ENCODE data around the gene PRRC2B.
A peak's percentile ranks its signal among the peaks of the same experiment; 100 is the strongest.
"Not testable (repeated sequence)": the region's sequence is repeated elsewhere in the genome, so short reads cannot be mapped to it uniquely, and the experiment has no call there.

Gene PRRC2B

DNA sequence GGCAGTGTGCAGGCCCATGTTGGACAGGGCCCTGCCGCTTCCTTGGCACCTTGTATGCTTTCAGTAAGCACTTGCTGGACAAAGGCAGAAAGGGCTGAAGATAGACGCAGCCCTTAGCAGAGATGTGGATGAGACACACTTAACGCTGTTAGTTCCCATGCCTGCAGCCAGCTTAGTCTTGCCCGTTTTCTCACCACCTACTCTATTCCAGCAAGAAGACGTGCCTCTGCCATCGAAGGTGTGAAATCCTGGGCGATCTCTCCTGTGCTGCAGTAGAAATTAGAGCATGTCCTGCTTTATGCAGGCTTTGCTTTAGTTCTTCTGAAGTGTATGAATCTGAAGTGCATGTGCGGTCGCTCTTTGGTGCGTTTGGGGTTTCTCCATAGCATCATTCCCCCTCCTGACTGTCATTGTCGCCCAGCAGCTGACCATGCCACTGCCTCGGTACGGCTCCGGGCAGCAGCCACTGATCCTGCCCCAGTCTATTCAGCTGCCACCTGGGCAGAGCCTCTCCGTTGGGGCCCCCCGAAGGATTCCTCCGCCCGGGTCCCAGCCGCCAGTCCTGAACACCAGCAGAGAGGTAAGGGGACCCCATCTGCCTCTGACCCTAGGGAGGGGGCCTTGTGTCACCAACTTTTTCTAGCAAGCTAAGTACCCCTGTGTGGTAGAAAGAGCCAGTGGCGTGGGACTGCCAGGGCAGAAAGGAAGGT lies 97.3 kb downstream of the PRRC2B start:
- DNase-seq = no peak

DNA sequence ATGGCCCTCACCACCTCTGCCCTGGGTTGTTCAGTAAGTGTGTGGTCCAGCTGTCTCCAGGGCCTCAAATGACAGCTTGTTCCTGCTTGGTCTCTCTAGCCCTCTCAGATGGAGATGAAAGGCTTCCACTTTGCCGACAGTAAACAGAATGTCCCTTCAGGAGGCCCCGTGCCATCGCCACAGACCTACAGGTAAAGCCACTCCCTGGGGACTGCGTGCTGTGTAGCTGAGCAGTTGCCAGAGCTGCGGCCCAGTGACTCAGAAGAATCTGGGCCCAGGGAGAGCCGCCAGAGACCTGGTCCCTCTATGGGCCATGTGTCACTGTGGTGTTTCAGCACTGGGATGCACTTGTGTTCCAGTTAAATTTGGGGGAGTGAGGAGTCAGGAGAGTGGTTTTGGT lies 98.2 kb downstream of the PRRC2B start:
- DNase-seq = no peak

DNA sequence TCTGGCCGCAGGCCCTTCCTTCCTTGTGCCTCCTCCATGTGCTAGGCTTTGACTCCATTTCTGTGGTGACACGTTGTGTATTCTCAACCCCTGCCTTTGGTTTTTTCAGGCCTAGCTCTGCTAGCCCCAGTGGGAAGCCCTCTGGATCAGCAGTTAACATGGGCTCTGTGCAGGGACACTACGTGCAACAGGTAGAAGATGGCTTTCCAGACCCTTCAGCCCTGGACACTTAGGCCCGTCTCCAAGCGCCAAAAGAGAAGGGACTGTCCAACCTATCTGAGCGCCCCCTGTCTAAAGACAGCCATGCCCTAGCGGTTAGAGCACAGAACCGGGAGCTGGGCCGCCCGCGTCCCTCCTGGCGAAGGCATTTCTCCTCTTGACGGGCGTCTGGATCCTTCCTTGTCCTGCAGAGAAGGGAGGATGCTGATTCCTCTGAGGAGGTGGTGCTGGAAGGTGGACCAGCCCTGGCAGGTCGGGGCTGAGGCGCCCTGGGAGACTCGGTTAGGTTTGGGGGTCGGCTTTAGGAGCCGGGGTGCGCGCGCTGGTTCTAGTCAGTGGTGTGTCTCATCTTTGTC lies 100.5 kb downstream of the PRRC2B start:
- DNase-seq = no peak

DNA sequence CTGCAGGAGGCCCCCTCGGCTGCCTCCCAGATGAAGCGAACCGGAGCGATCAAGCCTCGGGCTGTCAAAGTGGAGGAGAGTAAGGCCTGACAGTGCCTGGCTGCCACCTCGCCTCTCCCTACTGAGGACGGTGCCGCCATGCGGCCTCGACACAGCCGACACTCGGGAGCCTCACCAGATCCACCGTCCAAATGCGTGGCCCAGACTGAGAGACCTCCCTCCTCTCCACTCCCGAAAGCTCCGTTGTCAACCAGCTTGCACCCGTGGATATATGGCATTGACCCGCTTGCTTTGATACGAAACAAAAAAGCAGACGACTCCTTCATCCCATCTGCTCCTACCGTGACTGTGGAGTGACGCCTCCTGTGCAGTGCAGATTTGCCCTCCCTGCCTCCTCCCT lies 101.9 kb downstream of the PRRC2B start:
- DNase-seq = no peak

DNA sequence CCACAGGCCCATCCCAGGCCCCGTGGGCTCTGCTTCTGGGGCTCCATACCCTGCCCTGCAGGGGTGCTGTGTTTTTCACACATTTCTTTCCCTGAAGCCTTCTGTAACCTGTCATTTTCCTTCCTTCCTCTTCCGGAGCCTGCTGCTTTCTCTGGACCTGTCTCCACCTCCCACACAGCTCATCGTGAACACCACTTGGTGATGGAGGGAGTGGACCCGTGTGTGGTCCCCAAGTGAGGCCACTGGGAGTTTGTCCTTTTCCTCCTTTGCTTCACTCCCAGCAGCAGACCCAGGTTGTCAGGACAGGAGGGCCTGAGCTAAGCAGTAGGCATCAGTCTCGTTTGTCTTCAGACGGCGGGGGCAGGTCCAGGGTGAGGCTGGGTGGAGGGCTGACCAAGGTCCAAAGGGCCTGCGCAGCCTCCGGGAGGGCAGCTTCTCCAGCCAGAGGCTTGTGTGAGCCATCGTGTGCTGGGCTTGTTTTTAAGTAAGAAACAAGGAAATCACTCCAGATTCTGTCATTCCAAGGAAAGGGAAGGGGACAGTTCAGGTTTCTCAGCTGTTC lies 103.0 kb downstream of the PRRC2B start:
- DNase-seq = no peak

DNA sequence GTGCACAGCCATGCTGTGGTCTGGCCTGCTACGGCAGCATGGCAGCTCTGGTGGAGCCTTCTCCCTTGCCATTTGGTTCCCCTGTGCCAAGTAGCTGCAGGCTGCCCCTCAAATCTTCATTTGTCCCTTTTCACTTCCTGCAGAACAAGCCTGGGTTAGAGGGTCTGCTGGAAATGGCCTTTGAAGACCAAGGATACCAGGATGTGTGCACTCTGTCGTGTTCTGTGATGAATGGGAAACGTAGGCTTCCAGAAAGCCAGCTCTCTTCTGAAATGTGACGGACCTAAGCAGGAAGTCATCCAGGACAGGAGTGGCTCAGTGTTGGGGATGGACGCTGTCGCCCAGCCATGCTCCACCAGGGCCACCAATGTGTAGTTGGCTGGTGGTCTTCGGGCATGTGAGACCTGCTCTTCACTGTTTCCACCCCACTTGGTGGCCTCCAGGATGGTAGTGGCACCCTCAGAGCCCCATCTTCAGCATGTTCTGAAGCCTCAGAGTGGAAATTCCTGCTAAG lies 105.4 kb downstream of the PRRC2B start:
- DNase-seq = no peak

DNA sequence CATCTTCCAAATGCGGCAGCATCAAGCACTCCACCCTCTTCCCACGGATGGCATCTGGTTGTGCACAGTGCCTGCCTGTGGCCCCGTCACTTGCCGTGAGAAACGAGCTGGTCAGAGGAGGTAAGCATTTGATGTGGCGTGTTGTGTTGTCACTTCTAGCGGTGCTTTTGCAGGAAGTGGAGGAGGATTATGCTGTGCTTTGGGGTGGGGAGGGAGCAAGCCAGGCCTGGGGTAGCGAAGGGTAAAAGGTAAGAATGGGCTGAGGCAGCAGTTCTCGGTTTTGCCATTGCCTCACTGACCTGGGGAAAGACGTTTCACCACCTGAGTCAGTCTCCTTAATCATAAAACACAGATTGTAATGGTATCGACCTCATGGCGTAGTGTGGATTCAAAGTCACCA lies 106.5 kb downstream of the PRRC2B start:
- DNase-seq = no peak

DNA sequence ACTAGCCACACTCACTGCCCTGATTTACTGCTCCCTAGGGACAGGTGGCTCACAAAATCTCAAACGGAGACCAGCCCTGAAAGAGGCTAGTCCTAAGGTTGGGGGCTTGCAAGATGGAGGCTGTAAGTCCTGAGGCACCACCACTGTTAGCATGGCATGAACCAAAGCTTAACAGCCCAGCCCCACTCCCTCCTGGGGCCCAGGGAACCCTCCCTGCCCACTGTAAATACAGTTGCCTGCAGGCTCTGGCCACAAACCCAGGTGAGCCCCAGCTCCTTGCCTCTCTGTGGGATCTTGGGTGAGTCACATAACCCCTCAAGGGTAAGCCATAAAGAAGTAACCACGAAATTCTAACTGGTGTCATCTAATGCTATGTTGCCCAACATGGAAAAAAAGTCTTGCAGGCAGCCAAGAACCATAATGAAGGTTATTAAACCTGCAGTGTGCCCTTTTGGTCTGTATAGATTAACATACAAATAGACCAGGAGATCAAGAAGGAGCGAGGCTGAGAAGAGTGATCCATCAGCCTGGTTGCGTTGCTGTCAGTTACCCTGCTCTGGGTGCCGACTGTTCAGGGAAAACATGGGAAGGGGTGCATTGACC lies 107.2 kb downstream of the PRRC2B start:
- DNase-seq = no peak

DNA sequence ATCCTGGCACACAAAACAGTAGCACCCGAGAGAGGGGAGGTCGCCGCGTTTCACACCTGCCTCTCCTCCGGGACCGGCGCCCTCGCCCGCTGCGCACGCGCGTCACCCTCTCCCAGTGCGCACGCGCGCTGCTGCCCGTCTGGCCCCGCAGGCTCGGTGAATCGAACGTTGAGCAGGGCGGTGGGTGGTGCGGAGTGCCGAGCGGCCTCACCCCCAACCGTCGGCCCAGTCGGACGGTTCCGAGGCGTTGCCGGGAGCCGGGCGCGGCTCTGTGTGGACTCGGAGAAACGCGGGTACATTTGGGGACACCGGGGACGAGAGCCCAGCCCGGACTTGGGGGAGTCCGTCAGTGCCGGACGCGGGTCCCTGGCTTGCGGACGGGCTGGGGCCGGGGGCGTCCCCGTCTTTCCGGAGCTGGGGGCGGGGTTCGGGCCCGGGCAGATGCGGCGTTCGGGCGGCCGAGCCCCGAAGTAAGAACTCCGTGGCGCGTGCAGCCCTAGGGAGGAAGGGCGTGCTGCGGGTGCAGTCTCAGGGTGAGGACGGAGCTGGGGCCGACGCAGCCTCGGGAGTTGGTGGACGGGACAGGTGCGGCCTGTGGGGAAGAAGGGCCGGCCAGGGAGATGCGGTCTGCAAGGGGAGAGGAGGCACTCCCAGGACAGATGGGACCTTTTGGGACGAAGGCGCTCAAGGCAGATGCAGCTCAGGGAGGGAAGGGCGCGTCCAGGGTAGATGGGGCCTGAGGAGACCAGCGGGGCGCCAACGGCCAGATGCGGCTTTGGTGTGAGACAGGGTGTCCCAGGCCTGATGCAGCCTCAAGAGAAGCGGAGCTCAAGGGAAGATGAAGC lies 109.1 kb downstream of the PRRC2B start, which contains the start of gene POMT1:
TSS of gene POMT1 (plus strand) at position 138 of the 845 bp plus-strand sequence. CDS start 1,301 bp downstream, outside the sequence.
- peak; percentile 83 to 85 for DNase-seq

DNA sequence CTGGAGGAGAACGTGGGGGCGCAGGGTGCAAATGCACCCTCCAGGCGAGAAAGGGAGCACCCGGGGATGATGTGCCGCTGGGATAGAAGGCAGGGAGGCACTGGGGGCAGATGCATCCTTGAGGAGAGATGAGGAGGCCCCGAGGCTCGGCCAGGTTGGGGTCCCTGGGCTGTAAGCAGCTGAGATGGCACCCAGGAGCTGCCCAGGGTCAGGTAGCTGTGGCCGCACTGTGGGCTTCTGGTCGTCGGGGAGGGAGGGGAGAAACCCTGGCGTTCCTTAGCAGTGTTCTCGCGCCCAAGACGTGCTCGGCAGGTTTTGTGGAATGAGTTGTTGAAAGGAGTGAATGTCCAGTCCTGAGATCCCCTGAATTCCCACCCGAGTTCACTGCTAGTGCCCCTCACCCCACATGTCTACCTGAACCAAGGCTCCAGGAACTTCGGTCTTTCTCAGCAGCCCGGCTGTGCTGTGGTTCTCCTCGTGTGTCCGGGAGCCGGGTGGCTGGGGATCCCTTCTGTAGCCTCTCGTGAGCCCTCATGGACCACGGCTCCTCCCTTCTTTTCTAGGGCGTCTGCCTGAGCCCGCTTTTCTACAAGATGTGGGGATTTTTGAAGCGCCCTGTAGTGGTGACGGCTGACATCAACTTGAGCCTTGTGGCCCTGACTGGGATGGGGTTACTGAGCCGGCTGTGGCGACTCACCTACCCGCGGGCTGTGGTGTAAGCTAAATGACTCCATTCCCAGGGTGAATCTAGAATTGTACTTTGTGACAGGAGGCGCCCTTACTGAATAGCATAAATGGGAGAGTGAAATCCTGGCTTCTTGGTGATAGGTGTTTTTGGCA lies 110.0 kb downstream of the PRRC2B start:
- no peak for DNase-seq

DNA sequence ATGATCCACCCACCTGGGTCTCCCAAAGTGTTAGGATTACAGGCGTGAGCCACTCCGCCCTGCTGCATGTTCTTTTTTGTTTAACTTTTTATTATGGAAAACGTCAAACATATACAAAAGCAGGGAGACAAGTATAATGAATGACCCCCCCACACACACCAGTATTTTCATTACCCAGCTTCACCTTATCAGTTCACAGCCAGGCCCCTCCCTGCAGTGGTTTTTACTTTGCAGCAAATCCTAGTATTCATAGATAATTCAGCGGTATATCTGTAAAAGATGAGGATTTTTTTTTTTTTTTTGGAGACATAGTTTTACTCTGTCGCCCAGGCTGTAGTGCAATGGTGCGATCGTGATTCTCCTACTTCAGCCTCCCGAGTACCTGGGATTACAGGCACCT lies 111.1 kb downstream of the PRRC2B start:
- DNase-seq = no peak

DNA sequence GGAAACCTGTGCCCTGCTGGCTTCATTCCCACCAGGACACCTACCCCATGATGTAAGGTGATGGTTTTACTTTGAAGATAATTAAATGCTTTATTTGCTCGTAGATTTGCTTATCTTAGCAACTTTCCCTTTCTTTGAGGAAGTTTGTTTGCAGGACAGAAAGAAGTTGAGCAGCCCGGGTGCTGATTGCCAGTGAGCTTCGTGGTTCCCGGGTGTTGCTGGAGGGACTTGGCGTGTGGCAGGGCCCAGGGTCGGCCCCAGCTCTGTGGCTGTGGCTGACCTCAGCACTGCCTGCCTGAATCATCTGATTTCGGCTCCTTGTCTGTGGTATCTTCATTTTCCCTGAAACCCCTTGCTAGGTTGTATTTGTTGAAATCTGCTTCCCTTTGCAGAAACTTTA lies 117.5 kb downstream of the PRRC2B start:
- DNase-seq = no peak

DNA sequence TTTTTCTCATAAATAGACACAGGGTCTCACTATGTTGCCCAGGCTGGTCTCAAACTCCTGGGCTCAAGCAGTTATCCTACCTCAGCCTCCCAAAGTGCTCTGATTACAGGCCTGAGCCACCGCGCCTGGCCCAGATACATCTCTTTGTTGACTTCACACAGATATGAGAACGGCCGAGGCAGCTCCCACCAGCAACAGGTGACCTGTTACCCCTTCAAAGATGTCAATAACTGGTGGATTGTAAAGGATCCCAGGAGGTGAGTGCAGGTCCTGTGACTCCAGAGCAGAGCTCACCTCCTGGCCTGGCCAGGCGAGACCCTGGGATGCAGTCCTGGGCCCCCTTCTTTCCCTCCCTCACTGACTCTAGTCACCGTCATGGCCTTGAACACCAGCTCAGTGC lies 118.0 kb downstream of the PRRC2B start:
- no peak for DNase-seq

DNA sequence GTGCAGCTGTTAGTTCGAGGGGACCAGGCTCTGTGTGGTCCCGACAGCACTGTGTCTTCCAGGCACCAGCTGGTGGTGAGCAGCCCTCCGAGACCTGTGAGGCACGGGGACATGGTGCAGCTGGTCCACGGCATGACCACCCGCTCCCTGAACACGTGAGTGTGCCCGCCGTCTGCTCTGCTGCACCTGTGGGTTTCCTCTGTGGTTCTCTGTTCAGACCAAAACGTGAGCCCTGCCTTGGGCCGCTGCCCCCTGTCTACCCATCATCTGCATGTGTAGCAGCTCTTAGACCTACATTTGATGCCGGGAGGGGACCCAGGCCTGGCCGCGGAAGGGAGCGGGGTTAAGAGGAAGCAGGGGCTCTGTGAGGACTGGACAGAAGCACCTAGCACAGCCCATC lies 119.3 kb downstream of the PRRC2B start:
- no peak for DNase-seq

DNA sequence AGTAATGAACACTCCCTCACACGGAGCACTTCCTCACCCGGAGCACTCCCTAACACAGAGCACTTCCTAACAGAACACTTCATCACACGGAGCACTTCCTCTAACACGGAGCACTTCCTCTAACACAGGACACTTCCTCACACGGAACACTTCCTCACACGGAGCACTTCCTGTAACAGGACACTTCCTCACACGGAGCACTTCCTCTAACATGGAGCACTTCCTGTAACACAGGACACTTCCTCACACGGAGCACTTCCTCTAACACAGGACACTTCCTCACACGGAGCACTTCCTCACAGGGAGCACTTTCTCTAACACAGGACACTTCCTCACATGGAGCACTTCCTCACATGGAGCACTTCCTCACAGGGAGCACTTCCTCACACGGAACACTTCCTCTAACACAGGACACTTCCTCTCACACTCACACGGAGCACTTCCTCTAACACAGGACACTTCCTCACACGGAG lies 121.7 kb downstream of the PRRC2B start:
- not testable (repeated sequence) for DNase-seq

DNA sequence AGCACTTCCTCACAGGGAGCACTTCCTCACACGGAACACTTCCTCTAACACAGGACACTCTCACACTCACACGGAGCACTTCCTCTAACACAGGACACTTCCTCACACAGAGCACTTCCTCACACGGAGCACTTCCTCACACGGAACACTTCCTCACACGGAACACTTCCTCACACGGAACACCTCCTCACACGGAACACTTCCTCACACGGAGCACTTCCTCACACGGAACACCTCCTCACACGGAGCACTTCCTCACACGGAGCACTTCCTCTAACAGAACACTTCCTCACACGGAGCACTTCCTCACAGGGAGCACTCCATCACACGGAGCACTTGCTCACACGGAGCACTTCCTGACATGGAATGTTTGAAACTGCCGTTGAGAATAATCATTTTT lies 122.2 kb downstream of the PRRC2B start:
- DNase-seq = no peak

DNA sequence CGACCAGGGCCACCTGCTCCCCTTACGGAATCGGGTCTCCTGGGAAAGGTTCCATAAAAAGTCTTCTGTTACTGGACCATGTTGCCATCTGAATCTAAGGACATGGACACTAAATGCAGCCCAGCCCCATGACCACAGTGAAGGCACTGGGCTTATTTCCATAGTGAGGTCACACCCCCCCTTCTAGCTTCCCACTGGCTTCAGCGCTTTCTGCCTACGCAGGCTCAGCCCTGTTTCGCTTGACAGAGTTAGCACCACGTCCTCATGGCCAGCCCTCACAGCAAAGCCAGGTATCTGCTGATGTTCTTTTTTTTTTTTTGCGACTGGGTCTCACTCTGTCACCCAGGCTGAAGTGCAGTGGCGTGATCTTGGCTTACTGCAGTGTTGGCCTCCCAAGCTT lies 123.0 kb downstream of the PRRC2B start:
- no peak for DNase-seq

DNA sequence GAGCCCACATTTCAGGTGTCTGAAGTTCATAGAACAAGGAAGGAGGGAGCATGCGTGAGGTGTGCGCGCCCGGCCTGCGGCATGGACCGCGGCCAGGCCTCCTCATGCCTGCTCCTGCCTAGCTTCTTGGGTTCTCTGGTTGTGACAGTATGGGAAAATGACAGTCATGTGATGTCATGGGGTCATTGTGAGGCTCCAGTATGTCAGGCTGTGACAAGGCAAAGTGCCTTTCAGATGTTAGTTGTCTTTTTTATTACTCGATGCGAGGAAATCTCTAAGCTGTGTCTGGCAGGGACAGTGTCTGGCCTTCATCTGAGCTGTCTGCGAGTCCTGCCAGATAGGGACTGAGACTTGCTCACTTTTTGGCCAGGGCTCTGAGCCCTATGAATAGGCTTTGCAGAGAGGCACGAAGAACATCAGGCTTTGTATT lies 123.9 kb downstream of the PRRC2B start:
- DNase-seq = no peak

DNA sequence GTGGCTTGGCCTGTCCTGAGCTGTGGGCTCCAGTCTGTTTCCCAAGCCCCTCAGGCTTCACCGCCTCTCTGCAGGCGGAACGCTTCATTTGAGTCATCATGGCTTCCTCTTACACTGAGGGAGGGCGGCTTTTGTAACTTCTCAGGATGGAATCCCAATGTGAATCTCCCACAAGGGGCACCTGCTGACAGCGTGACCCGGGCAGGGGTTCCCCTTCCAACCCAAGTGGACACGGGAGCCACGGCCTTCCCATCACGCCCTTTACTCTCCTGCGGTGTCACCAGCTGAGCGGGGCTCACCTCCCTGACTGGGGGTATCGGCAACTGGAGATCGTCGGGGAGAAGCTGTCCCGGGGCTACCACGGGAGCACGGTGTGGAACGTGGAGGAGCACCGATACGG lies 124.7 kb downstream of the PRRC2B start:
- DNase-seq = no peak

DNA sequence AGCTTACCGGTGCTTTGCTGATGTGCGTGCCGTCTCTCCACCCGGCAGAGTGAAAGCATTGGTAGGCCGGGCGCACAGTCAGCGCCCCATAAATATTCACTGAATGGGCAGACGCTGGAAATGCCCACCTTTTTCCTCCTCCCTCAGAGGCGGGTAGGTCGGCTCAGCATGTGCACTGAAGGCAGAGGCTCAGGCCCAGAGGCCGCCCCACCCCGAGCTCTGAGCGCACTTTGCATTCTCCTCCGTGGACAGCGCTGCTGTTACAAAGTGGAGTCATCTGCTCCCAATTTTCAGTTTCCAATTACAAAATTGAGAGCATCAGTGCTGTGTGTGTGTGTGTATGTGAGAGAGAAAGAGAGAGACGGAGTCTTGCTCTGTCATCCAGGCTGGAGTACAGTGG lies 126.6 kb downstream of the PRRC2B start:
- no peak for DNase-seq

DNA sequence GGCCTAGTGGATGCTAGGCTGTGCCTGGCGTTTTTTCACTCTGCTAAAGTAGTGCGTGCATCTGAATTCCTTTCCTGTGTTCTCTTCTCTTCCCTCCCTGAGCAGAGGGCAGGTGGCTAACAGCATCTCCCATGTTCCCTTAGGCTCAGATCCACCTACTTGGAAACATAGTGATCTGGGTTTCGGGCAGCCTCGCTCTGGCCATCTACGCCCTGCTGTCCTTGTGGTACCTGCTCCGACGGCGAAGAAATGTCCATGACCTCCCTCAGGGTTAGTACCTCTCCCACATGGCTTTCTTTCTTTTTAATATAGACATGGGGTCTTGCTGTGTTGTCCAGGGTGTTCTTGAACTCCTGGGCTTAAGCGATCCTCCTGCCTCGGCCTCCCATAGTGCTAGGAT lies 127.3 kb downstream of the PRRC2B start:
- no peak for DNase-seq

DNA sequence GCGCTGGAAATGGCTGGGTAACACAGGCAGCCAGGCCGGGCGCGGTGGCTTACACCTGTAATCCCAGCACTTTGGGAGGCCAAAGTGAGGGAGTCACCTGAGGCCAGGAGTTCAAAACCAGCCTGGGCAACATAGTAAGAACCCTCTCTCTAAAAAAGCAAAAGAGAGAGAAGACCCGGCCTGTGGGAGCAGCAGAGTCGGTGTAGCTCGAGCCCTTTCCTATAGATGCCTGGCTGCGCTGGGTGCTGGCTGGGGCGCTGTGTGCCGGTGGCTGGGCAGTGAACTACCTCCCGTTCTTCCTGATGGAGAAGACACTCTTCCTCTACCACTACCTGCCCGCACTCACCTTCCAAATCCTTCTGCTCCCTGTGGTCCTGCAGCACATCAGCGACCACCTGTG lies 127.9 kb downstream of the PRRC2B start:
- DNase-seq = no peak

Data from NCI-H1930 (cell line).